ENCODE results near the gene FBXW9. TPM values are rescaled to one million over a fixed set of nuclear protein-coding genes. Genes with fewer than 3 reads are reported as not detected.

FBXW9 gene
- total and polyA plus RNA-seq, 2 of the 4 experiments (the other 2 are of a cell fraction), result 9.5 to 14.2 TPM

DNA sequence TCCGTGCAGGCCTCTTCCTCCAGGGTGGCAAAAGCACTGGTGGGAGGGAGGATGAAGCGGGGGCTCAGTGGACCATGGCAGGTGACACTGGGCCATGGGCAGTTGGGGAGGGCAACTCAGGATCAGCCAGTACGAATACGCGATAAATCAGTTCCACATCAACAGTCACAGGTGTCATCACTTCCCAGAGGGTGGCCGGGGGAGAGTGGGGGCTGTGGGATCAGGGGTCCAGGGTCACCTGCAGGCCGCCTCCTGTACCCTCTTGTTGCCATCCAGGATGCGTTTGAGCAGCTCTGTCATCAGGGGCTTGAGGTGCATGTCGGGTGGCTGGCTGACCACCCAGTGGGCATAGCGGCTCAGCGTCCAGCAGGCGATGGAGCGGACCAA is 9.9 kb upstream of the FBXW9 start:
- TF ChIP-seq POLR2A (IDR thresholded peaks at IDR 0.05; ENCODE audit: low read depth, low read length) (no peak), MAZ (IDR thresholded peaks at IDR 0.05; ENCODE audit: borderline replicate concordance, low read depth, low read length) (no peak), BHLHE40 (IDR thresholded peaks at IDR 0.05; ENCODE audit: low read depth, low read length) (no peak), RAD21 (IDR thresholded peaks at IDR 0.05; ENCODE audit: low read length) (no peak), CHD1 (IDR thresholded peaks at IDR 0.05; ENCODE audit: low read depth, low read length) (no peak)
- Histone ChIP-seq H3K4ac (ENCODE audit: low read depth, low read length) (no peak overlapping the region), H4K20me1 (ENCODE audit: insufficient read depth, low read length) (peaks cover 18% of the 10 kb centered on the region), H3K9ac (ENCODE audit: low read depth, low read length) (no peak overlapping the region), H3K79me1 (ENCODE audit: low read depth in 1 of 2, low read length in 2 of 2) (peaks cover 15 to 30% of the 10 kb centered on the region in 2 experiments), H2AK5ac (ENCODE audit: low read depth, low read length) (no peak overlapping the region), H2BK5ac (ENCODE audit: low read depth, low read length, poor library complexity, severe bottlenecking) (no peak overlapping the region), H2BK15ac (ENCODE audit: low read depth, low read length) (no peak overlapping the region), H3K27ac (ENCODE audit: insufficient read depth, low read length) (no peak overlapping the region), H3K14ac (replicated peaks; ENCODE audit: low read depth, low read length) (no peak overlapping the region), H3K27me3 (ENCODE audit: control insufficient read depth, insufficient read depth, low read length) (no peaks in the 10 kb centered on the region), H3K9me1 (ENCODE audit: insufficient read depth, low read length) (no peaks in the 10 kb centered on the region), H4K91ac (ENCODE audit: insufficient read depth, low read depth, low read length) (no peak overlapping the region), H2BK20ac (ENCODE audit: low read depth, low read length) (no peak overlapping the region), H2AFZ (replicated peaks; ENCODE audit: low read length, poor library complexity) (peak overlapping the region; percentile 21), H3K4me1 (ENCODE audit: control insufficient read depth, insufficient read depth, low read length) (no peaks in the 10 kb centered on the region), H4K5ac (ENCODE audit: low read depth, low read length) (no peak overlapping the region), H3K4me2 (ENCODE audit: low read depth, low read length) (no peak overlapping the region), H3K23ac (ENCODE audit: low read depth, low read length) (no peak overlapping the region), H3K18ac (ENCODE audit: low read depth, low read length) (no peak overlapping the region), H2AK9ac (replicated peaks; ENCODE audit: low read depth, low read length, poor library complexity) (no peak overlapping the region), H3K56ac (ENCODE audit: extremely low read depth, insufficient read depth, low read length) (no peak overlapping the region), H3K36me3 (ENCODE audit: control insufficient read depth, insufficient read depth, low read length) (peaks cover 76% of the 10 kb centered on the region), H3K4me3 (ENCODE audit: insufficient read depth, low read depth, low read length) (no peak overlapping the region), H4K8ac (ENCODE audit: low read depth in 2 of 2, low read length in 2 of 2) (no peak overlapping the region), H3K9me3 (ENCODE audit: control insufficient read depth, insufficient read depth, low read length) (no peaks in the 10 kb centered on the region), H2BK120ac (ENCODE audit: low read depth, low read length) (no peak overlapping the region)
- ChIA-PET CTCF (no interaction called here), POLR2A (ENCODE audit: unreplicated experiment) (no interaction called here)
- no peak for ATAC-seq (ENCODE audit: low read depth)
- 98% methylated on average over 7 of the region's 13 CpGs; no CpG with 5 or more reads in 1 of the 2 experiments for WGBS, 2 experiments (ENCODE audit: extremely low coverage in 2 of 2, insufficient read length in 1 of 2)
- DNase-seq, result no peak
- in situ Hi-C loops (cut with MboI; ENCODE audit: low sequenced_read_pairs) (no loop called here), intact Hi-C loops (cut with micrococcal nuclease) (no loop called here), dilution Hi-C loops (cut with HindIII; ENCODE audit: low sequenced_read_pairs, unreplicated experiment) (no loop called here)
- no TSS peak for BruUV-seq (replicated peaks)

All from IMR-90 (cell line).